LNCAP (cell line): ENCODE data around the gene BST2.
A peak's percentile ranks its signal among the peaks of the same experiment; 100 is the strongest.

ENCODE experiments used
- CTCF ChIP-seq: fragments of 450-650 bp; IDR thresholded peaks from 2 replicates; pipeline ENCODE4 v1.5.1; 2017; ENCODE audit warnings: mild to moderate bottlenecking

BST2 gene

DNA sequence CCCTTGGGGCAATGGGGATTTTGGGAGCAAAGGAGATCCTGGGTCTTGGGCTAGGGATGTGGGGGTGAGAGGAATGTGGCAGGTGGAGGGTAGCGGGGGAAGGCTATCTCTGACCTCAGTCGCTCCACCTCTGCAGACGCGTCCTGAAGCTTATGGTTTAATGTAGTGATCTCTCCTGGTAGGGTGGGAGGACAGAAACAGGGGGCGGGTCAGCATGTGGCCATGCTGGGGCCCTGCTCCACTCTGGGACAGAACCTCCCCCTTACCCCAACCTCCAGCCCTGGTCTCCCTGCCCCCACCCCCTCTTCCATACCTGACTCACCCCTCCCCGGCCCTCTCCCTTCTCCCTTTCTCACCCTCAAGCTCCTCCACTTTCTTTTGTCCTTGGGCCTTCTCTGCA, 1.4 kb downstream of the BST2 start:
- TF ChIP-seq CTCF, result no peak

DNA sequence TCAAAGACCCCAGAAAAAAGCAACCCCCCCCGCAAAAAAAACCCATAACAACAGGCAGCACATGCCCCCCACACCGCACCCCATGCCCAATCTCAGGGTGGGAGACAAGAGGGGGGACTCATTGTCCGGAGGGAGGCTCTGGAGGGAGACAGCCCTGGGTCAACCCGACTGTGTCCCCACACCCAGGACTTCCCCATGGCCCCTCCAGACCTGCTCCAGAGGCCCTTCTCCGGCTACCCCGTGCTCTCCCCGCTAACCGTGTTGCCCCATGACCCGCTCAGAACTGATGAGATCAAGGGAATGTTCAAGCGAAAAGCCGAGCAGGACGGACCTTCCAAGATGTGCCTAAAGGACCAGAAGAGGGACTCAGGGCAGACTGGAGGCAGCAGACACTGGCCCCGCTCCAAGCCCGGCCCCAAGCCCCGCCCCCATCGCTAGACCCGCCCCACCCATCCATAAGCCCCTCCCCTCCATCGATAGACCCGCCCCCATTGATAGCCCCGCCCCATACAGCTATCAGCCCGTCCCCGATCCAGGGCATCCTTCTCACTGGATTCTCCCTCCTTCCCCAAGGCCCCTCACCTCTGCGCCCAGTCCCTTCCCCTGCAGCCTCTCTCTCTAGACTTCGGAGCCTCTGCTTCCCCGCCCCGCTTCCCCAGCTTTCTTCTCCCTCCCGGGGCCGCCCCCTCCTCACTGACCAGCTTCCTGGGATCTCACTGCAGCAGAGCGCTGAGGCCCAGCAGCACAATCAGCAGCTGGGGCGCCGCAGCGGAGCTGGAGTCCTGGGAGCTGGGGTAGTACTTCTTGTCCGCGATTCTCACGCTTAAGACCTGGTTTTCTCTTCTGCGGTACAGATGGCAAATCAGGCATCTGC, 2.2 kb downstream of the BST2 start:
- no peak for TF ChIP-seq CTCF

- no peak for TF ChIP-seq CTCF
These were observed 3.8 kb downstream of the BST2 start for GRCh38 chr19:17401628-17402027.

GRCh38 chr19:17398902-17399527, 6.4 kb downstream of the BST2 start:
- TF ChIP-seq CTCF, result no peak

- peak; percentile 51 for TF ChIP-seq CTCF
These were observed 10.5 kb downstream of the BST2 start for GRCh38 chr19:17394891-17395415.

DNA sequence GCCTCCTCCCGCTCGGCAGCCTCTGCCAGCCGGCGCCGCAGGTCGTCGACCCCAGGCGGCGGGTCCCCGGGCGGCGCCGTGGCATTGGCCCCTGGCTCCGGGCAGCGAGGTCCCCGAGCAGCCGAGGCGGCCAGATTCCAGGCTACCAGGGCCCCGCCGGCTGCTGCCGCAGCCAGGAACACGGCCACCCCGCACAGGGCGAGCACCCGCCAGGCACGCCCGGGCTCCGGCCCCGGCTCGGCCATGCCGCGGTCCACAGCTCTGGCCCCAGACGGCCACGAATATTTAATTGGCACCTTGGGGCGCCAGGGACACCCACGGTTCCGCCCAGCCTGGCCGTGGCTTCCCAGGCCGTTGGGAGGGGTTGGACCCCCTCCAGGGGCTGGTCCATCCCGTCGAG, 11.5 kb downstream of the BST2 start, which contains the start of gene CCDC194:
CCDC194 (minus strand) TSS at position 283 of the 400 bp plus-strand sequence; CDS start at position 245, 38 bp downstream.
- no peak for TF ChIP-seq CTCF

DNA sequence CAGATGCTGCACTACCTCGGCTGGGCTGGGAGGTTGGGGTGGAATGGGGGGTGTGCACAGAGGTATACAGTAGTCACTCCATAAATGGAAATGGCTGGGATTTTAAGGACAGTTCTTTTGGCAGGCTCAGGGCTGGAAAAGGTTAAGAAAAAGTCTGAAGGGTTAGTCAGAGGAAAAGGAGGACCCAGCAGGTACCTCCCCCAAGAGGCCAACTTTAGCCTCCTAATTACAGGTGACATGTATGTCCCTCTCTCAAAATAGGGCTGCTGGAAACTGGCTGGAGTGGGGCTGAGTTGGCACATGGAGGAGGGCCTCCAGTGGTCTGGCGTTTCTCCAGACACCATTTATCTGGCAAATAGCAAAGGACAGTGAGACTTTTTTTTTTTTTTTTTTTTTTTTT, 12.4 kb downstream of the BST2 start:
- TF ChIP-seq CTCF, result no peak
